NT2/D1 (cell line): Measurements from ENCODE around the gene BMP2.

Experiments
- SUZ12 ChIP-seq: IDR thresholded peaks from 2 replicates; pipeline ENCODE4 v1.6.1; 2011; ENCODE audit not compliant: insufficient read length, insufficient read depth; ENCODE audit errors: extremely low read depth
- YY1 ChIP-seq: IDR thresholded peaks from 2 replicates; pipeline ENCODE4 v1.6.1; 2011; ENCODE audit not compliant: insufficient read length, insufficient read depth
- ZNF274 ChIP-seq: IDR thresholded peaks from 2 replicates; pipeline ENCODE4 v1.6.1; 2011; ENCODE audit warnings: mild to moderate bottlenecking, low read depth, low read length

DNA sequence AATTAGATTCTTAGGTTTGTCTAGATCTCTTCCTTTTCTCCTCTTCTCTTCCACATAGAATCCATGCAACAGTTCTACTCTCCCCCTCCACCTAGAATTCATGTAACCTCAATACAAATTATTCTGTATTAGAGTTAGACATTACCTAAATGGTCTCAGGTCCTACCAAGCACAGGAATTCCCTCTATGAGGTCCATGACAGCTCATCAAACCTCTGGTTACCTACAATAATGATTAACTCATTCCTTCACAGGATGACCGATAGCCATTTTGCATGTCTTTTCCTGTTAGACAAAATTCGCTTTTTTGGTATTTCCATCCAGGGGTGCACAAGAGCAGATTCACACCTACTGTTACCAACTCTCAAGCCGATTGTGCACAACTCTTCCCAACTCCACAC lies 27.4 kb upstream of the BMP2 start:
- TF ChIP-seq ZNF274, result no peak
- no peak for TF ChIP-seq YY1
- no peak for TF ChIP-seq SUZ12
